ENCODE results near the gene DLAT.

Gene DLAT

GRCh38 chr11:111980062-111980461, 45.1 kb upstream of the DLAT start:
- DNase-seq (ENCODE audit: low read depth) = no peak
- no peak overlapping the region for H3K4me3 ChIP-seq (ENCODE audit: low read depth, low read length)
- no peak for TF ChIP-seq MYC (IDR thresholded peaks at IDR 0.05; ENCODE audit: low read depth, low read length)
- TF ChIP-seq, protein P1, sequence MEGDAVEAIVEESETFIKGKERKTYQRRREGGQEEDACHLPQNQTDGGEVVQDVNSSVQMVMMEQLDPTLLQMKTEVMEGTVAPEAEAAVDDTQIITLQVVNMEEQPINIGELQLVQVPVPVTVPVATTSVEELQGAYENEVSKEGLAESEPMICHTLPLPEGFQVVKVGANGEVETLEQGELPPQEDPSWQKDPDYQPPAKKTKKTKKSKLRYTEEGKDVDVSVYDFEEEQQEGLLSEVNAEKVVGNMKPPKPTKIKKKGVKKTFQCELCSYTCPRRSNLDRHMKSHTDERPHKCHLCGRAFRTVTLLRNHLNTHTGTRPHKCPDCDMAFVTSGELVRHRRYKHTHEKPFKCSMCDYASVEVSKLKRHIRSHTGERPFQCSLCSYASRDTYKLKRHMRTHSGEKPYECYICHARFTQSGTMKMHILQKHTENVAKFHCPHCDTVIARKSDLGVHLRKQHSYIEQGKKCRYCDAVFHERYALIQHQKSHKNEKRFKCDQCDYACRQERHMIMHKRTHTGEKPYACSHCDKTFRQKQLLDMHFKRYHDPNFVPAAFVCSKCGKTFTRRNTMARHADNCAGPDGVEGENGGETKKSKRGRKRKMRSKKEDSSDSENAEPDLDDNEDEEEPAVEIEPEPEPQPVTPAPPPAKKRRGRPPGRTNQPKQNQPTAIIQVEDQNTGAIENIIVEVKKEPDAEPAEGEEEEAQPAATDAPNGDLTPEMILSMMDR (IDR thresholded peaks at IDR 0.05; ENCODE audit: low read depth, low read length) = no peak
- no peak for TF ChIP-seq MAX (IDR thresholded peaks at IDR 0.05; ENCODE audit: low read depth, low read length)
- no peak for TF ChIP-seq POLR2A (IDR thresholded peaks at IDR 0.05; ENCODE audit: extremely low read depth, insufficient read length)

- H3K4me3 ChIP-seq (ENCODE audit: low read depth, low read length) = no peak overlapping the region
- no peak for TF ChIP-seq POLR2A (IDR thresholded peaks at IDR 0.05; ENCODE audit: extremely low read depth, insufficient read length)
- TF ChIP-seq MYC (IDR thresholded peaks at IDR 0.05; ENCODE audit: low read depth, low read length) = no peak
- TF ChIP-seq MAX (IDR thresholded peaks at IDR 0.05; ENCODE audit: low read depth, low read length) = no peak
- TF ChIP-seq, protein P1 (IDR thresholded peaks at IDR 0.05; ENCODE audit: low read depth, low read length) = no peak
- DNase-seq (ENCODE audit: low read depth) = no peak
Measured at GRCh38 chr11:111981270-111981669, 43.9 kb upstream of the DLAT start.

DNA sequence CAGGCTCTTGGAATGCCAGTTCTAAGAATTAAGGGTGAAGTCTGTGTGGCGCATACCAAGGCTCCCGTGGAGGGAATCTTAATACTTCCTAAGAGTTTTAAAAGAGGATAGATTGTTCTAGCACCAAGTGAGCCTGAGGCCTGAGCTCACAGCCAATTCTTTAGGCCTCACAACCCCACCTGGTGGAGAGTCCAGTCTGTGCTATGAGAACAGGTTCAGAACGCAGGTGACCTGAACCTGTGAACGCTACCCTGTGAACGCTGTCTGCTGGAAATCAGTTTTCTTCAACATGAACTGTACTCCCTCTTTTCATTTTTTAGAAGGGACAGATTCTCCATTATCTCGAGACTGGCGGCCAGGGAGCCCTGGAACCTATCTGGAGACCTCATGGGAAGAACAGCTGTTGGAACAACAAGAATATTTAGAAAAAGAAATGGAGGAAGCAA, 43.2 kb upstream of the DLAT start:
- H3K4me3 ChIP-seq (ENCODE audit: low read depth, low read length) = no peak overlapping the region
- peak; percentile 44 for DNase-seq (ENCODE audit: low read depth)
- TF ChIP-seq, protein P1 (IDR thresholded peaks at IDR 0.05; ENCODE audit: low read depth, low read length) = peak; percentile 60
- TF ChIP-seq MYC (IDR thresholded peaks at IDR 0.05; ENCODE audit: low read depth, low read length) = no peak

DNA sequence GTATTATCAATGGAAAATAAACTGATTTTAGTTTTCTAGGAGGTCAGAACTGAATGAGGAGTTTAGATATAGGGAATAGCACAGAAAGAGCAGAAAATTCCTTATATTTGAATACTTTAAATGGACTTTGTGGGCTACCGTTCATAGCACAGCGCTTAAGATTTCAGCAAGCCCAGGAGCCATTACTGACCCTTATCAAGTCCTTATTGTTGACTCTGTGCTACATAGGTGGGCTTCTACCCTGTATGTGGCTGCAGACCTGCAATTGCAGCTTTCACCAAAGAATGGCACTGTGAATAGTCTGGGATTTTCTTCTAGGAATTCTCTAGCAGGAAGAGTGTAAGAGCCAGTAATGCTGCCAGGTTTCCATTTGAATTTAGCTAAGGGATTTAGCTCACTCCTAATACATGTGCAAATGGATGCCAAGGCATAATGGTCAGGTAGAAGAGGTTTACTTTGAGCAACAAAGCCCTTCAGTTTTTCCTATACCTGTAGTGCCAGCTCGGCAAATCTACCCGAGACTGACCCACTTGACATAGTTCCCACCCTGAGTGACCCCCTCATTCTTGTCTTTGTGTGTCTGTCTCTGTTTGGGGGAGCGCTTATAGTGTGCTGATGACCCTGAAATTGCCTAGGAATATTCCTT, 42.5 kb upstream of the DLAT start:
- H3K4me3 ChIP-seq (ENCODE audit: low read depth, low read length) = no peak overlapping the region

DNA sequence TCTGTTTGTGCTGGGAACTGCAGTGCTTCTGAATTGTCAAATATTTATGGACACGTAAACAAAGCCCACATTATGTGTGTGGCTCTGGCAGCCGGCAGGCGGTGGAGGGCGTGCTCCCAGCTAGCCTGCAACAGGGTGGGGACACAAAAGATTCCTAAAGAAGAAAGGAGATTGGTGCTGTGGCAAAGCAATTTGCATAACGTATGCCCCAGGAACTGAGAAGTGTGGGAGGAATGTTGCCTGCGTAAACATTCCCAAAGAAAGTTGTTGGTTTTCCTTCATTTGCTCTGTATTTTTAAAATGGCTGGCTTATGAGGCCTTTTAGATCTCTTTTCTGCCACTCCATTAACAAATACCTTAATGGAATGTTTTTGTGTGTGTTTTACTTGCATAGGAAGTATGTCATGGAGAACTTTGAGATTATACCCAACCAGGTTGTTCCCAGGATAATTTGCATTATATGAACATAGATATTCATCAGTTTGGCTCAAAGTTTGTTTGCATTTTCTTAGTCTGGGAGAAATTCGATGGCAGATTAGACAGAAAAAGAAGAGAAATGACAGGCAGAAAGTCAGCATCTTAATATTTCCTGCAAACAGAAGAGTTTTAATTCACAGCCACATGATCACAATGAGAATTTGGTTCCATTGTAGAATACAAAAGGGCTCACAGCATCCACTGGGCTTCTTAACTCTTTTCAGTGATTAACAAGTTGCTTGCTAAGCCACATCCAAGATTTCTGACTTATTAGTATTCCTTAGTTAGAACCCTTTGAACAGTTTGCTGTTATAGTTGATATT, 41.8 kb upstream of the DLAT start:
- TF ChIP-seq POLR2A (IDR thresholded peaks at IDR 0.05; ENCODE audit: extremely low read depth, insufficient read length) = no peak
- no peak for TF ChIP-seq MAX (IDR thresholded peaks at IDR 0.05; ENCODE audit: low read depth, low read length)
- no peak for TF ChIP-seq MYC (IDR thresholded peaks at IDR 0.05; ENCODE audit: low read depth, low read length)
- TF ChIP-seq, protein P1 (IDR thresholded peaks at IDR 0.05; ENCODE audit: low read depth, low read length) = no peak
- no peak overlapping the region for H3K4me3 ChIP-seq (ENCODE audit: low read depth, low read length)
- DNase-seq (ENCODE audit: low read depth) = no peak

More for the DNA sequence above, 42.5 kb upstream of the DLAT start:
- DNase-seq (ENCODE audit: low read depth) = no peak
- TF ChIP-seq POLR2A (IDR thresholded peaks at IDR 0.05; ENCODE audit: extremely low read depth, insufficient read length) (no peak), MYC (IDR thresholded peaks at IDR 0.05; ENCODE audit: low read depth, low read length) (no peak), MAX (IDR thresholded peaks at IDR 0.05; ENCODE audit: low read depth, low read length) (no peak)
- TF ChIP-seq, protein P1 (IDR thresholded peaks at IDR 0.05; ENCODE audit: low read depth, low read length) = no peak
